ENCODE results near the gene P2RX7.
"Not testable (repeated sequence)": the region's sequence is repeated elsewhere in the genome, so short reads cannot be mapped to it uniquely, and the experiment has no call there.

P2RX7 gene

GRCh38 chr12:121139286-121139685 is 6.6 kb downstream of the P2RX7 start:
- DNase-seq, result no peak

- no peak for DNase-seq
Measured at GRCh38 chr12:121142171-121142950, 9.7 kb downstream of the P2RX7 start.

- DNase-seq, result peak in 1 of 5 donors; percentile 25
Measured at GRCh38 chr12:121144416-121144914, 11.8 kb downstream of the P2RX7 start.

- peak in 1 of 5 donors; percentile 64 for DNase-seq
Measured at GRCh38 chr12:121145221-121145620, 12.5 kb downstream of the P2RX7 start.

GRCh38 chr12:121149289-121149688 is 16.6 kb downstream of the P2RX7 start:
- not testable (repeated sequence) for DNase-seq

GRCh38 chr12:121154793-121155375 is 22.2 kb downstream of the P2RX7 start:
- no peak for DNase-seq

- no peak for DNase-seq
Measured at GRCh38 chr12:121156365-121156764, 23.7 kb downstream of the P2RX7 start.

GRCh38 chr12:121158085-121158484 is 25.4 kb downstream of the P2RX7 start:
- no peak for DNase-seq

GRCh38 chr12:121158728-121159351 is 26.2 kb downstream of the P2RX7 start:
- not testable (repeated sequence) for DNase-seq

- no peak for DNase-seq
Measured at GRCh38 chr12:121159467-121160307, 27.0 kb downstream of the P2RX7 start.

- DNase-seq, result no peak
Measured at GRCh38 chr12:121162384-121162783, 29.7 kb downstream of the P2RX7 start.

- DNase-seq, result no peak
Measured at GRCh38 chr12:121162985-121163384, 30.3 kb downstream of the P2RX7 start.

- DNase-seq, result not testable (repeated sequence)
Measured at GRCh38 chr12:121164839-121165238, 32.2 kb downstream of the P2RX7 start.

- DNase-seq, result no peak
Measured at GRCh38 chr12:121165316-121165715, 32.6 kb downstream of the P2RX7 start.

GRCh38 chr12:121166356-121166755 is 33.7 kb downstream of the P2RX7 start:
- DNase-seq, result no peak

GRCh38 chr12:121167232-121167820 is 34.6 kb downstream of the P2RX7 start:
- no peak for DNase-seq

GRCh38 chr12:121167951-121168350 is 35.3 kb downstream of the P2RX7 start:
- DNase-seq, result no peak

- no peak for DNase-seq
Measured at GRCh38 chr12:121170151-121170550, 37.5 kb downstream of the P2RX7 start.

GRCh38 chr12:121170611-121171260 is 38.1 kb downstream of the P2RX7 start:
- DNase-seq, result peak in 1 of 5 donors; percentile 15

GRCh38 chr12:121172145-121172544 is 39.5 kb downstream of the P2RX7 start:
- no peak for DNase-seq

GRCh38 chr12:121175383-121176119 is 42.9 kb downstream of the P2RX7 start:
- DNase-seq, result no peak
